Right ventricle myocardium inferior (tissue), 1 donor: ENCODE measurements around the gene ZNF729. TPM values are rescaled to one million over a fixed set of nuclear protein-coding genes. Genes with fewer than 3 reads are reported as not detected.
"Not testable (repeated sequence)": the region's sequence is repeated elsewhere in the genome, so short reads cannot be mapped to it uniquely, and the experiment has no call there.

ENCODE experiments used
- ATAC-seq: fragments of 200-7000 bp; cut with Tn5 transposase; one replicate; pipeline ENCODE4 v1.9.1; 2020; ENCODE audit warnings: mild to moderate bottlenecking, moderate library complexity
- DNase-seq: peaks from one replicate; pipeline ENCODE4 v3.0.0; 2021; ENCODE audit errors: missing footprints
- intact Hi-C: fragments of 100-400 bp; cut with DNase I; formaldehyde crosslinking; loops from one replicate; pipeline ENCODE4 v1.11.0; 2022
- long read RNA-seq: library from polyadenylated mRNA; unstranded; transcript quantifications from one replicate; pipeline ENCODE4 v2.0.0, GENCODE V29; 2021
- total RNA-seq: library from RNA; stranded (reverse); fragmentation: NEBNext Ultra II Directional; extraction: Animal tissue kit (Norgen Biotek cat#: 25700); gene quantifications from one replicate; pipeline ENCODE4 v1.2.1, GENCODE V29; 2021
- donor health status: DM: no; HTN: yes; CAD: no; lungs with severe emphysema.

Gene ZNF729
- total RNA-seq, result not detected
- long read RNA-seq, result 0 reads

DNA sequence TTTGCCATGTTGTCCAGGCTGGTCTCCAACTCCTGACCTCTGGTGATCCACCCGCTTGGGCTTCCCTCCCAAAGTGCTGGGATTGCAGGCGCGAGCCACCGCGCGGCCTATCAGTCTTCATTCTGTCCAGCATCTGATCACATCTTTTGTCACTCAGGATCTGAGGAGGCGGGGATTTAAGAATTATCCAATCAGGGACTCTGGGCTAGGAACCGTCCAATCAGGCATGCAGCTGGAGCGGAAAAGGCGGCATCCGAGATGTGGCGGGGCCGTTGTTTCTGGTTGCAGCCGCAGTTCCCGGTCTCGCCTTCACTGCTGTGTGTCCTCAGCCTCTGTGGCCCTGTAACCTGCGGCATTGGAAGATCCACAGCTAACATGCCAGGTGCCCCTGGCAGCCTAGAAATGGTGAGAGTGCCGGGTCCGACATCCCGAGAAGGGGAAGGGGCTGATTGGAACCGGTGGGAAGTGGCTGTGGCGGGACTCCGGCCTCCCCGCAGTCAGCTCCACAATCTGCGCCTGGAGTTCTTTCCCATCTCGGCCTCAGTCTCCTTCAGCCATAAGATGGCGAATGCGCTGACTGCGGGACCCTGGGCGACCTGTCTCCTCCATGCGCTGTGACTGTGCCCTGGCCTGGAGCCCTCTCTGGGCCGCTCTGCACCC lies at the start of gene ZNF729:
TSS of gene ZNF729 (plus strand) at position 291 of the 660 bp plus-strand sequence. CDS start at position 376, 85 bp downstream.
- DNase-seq (no peak), ATAC-seq (no peak)
- intact Hi-C loops, result no loop called here

DNA sequence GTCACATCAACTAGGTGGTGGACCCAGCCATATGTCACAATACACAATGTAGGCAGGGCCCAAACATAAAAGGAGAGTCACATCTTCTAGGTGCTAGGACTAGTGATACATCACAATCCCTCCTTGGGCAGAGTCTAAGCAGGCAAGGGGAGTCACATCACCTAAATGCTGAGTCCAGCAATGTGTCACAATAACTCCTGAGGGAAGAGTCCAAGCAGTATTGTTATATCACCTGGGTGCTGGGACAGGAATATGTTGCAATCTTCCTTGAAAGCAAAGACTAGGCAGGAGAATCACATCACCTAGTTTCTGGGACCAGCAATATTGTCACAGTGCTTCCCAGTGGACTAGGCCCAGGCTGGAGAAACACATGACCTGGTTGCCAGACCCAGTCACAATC lies 29.4 kb upstream of the ZNF729 start:
- intact Hi-C loops, result no loop called here
- DNase-seq, result no peak
- ATAC-seq, result no peak

- intact Hi-C loops, result no loop called here
- ATAC-seq (no peak), DNase-seq (no peak)
These were observed 28.9 kb upstream of the ZNF729 start for GRCh38 chr19:22257381-22257780.

- ATAC-seq (no peak), DNase-seq (no peak)
- intact Hi-C loops, result no loop called here
These were observed 28.3 kb upstream of the ZNF729 start for GRCh38 chr19:22257916-22258315.

- DNase-seq (no peak), ATAC-seq (no peak)
- intact Hi-C loops, result no loop called here
These were observed 25.7 kb upstream of the ZNF729 start for GRCh38 chr19:22260499-22260898.

DNA sequence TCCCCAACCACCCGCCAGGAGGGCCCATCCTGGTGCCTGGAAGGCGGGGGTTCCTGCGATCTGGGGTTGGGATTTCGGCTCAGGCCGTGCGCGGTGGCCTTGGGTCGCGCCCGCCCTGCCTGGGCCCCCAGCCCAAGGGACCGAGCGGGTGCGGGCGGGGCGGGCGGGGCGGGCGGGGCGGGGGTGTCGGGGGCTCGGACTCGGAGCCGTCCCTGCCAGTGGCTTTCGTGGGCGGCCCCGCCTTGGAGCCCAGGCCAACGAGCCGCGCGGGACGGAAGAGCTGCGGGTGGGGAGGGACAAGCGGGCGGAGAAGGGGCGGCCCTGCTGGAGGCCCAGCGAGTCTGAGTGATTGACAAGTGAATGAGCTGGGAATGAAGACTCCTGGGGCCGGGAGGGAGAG lies 24.6 kb upstream of the ZNF729 start:
- intact Hi-C loops, result no loop called here
- DNase-seq (no peak), ATAC-seq (no peak)

GRCh38 chr19:22263121-22263520 lies 23.1 kb upstream of the ZNF729 start:
- ATAC-seq (no peak), DNase-seq (no peak)
- intact Hi-C loops, result no loop called here

DNA sequence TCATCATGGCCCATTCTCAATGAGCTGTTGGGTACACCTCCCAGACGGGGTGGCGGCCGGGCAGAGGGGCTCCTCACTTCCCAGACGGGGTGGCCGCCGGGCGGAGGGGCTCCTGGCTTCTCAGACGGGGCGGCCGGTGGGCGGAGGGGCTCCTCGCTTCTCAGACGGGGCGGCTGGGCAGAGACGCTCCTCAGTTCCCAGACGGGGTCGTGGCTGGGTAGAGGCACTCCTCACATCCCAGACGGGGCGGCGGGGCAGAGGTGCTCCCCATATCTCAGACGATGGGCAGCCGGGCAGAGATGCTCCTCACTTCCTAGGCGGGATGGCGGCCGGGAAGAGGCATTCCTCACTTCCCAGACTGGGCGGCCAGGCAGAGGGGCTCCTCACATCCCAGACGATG lies 35.3 kb downstream of the ZNF729 start:
- DNase-seq, ATAC-seq, intact Hi-C loops: not testable (repeated sequence)

- ATAC-seq, result no peak
- intact Hi-C loops, result no loop called here
- DNase-seq, result no peak
These were observed 40.0 kb downstream of the ZNF729 start for GRCh38 chr19:22326219-22326618.

GRCh38 chr19:22327321-22327720 lies 41.1 kb downstream of the ZNF729 start:
- intact Hi-C loops, result no loop called here
- DNase-seq, result no peak
- ATAC-seq, result no peak

- DNase-seq, result no peak
- intact Hi-C loops, result no loop called here
- ATAC-seq, result no peak
These were observed 45.3 kb downstream of the ZNF729 start for GRCh38 chr19:22331521-22331920.

DNA sequence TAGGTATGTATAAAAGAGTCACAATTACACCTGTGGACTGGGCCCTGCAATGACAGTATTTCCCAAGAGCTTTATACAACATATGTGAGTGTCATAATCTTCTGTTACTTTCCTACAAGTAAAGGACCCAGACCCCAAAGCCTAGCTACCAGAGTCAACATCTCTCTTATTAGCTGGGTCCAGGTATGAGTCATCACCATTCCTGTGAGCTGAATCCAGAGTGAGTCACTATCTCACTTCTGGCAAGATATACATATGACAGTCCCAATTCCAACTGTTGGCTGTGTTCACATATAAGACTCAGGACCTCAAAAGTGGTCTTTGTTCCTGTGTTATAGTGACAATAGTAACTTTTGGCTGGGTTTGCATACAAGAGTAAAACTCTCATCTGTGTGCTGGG lies 46.7 kb downstream of the ZNF729 start:
- ATAC-seq (no peak), DNase-seq (no peak)
- intact Hi-C loops, result no loop called here

DNA sequence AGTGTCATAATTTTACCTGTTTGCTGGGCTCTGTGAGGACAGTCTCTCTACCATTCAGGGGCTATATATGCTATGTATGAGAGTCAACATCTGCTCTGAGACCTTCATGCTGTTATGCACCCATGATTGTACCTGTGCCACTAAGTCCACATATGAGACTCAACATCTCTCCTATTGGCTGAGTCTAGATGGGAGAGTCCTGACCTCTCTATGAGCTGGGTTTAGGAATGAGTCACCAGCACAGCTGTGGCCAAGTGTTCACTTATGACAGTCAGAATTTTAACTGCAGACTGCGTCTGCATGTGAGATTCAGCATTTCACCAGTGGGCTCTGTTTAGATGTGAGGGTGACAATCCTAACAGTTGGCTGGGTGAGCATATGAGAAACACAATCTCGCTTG lies 49.5 kb downstream of the ZNF729 start:
- ATAC-seq (no peak), DNase-seq (no peak)
- intact Hi-C loops, result no loop called here

GRCh38 chr19:22354665-22355064 lies 68.4 kb downstream of the ZNF729 start:
- no peak for DNase-seq
- no peak for ATAC-seq
- intact Hi-C loops, result no loop called here

Other genes starting within 250 kb of the ZNF729 start
- 0.60 TPM for gene ZNF257, start 234.0 kb upstream of the ZNF729 start, total RNA-seq
- gene ZNF676, start 89.5 kb upstream of the ZNF729 start, total RNA-seq, result 1.0 TPM
- not detected for gene ZNF98, start 135.9 kb downstream of the ZNF729 start, total RNA-seq